ENCODE measurements around the gene RCAN1. TPM values are rescaled to one million over a fixed set of nuclear protein-coding genes. Genes with fewer than 3 reads are reported as not detected.
A peak's percentile ranks its signal among the peaks of the same experiment; 100 is the strongest.

The RCAN1 gene
- total and polyA plus RNA-seq, 7 donors, result 24.9 to 94.9 (median 38.4) TPM

DNA sequence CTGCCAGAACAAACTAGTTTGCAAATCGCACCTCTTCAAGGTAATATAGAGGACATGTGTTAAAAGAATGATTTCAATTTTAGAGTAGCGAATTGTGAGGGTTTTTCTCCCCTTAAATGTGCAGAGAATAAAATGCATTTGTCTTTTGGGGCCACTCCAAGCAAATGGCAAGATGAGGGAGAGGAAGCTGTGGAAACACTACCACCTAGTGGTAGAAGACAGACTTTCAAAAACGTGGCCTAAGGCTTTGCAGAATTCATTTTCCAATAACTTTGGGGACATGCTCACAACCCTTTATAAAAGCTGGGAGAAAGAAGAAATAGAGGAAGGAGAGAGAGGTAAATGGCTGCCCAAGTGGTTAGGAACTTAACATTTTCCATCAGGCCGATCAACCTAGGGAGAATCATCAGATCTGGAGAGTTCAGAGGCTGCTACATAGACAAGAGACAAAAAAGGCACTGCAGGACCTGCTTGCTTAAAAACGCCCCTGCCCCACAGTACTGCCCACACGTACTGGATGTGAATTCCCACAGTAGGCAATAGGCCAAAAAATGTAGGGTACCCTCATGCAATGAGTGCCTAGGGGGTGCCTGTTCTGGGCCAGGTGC lies 15.7 kb upstream of the RCAN1 start:
- intact Hi-C loops (cut with DNase I), result loop anchor here in 1 of 2 donors (5.0 kb wide), 1 partner anchor 708 kb away; no protein-coding TSS in a partner anchor
- peaks cover 0 to 17% (median 0%) of the 10 kb centered on the region in 3 donors for H3K27me3 ChIP-seq (ENCODE audit: insufficient read depth in 3 of 3, low read length in 2 of 3)
- peak; percentile 86 for TF ChIP-seq CTCF (IDR thresholded peaks at IDR 0.05)
- no peaks in the 10 kb centered on the region for H3K4me1 ChIP-seq
- ATAC-seq (peak; percentile 54 to 91 (median 78)), DNase-seq (no peak)
- H3K4me3 ChIP-seq, result no peak overlapping the region
- no peaks in the 10 kb centered on the region for H3K9me3 ChIP-seq
- WGBS, 3 donors, result 11 to 14% (median 13%) methylated on average over 6 of the region's 6 CpGs
- no peaks in the 10 kb centered on the region for H3K36me3 ChIP-seq (ENCODE audit: insufficient read depth in 1 of 2, low read depth in 1 of 2)
- H3K27ac ChIP-seq, result no peak overlapping the region

DNA sequence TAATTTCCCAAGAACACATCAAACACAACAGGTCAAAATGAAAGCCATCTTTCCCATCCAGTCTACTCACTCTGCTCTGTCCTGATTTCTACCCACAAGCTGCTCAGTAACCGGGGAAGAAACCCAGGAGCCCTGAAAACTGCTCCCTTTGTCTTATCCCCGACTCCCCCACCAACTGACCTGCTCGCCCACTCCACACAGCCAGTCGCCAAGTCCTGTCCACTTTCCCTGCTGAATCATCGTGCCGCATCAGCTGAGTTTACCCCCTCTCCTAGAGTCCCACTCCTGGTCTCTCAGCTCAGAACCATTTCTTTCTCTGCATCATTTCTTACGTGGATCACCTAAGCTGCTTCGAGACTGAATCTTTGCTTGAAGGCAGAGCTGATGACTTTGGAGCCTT lies 11.2 kb upstream of the RCAN1 start:
- Histone ChIP-seq H3K36me3 (ENCODE audit: insufficient read depth in 1 of 2, low read depth in 1 of 2) (no peaks in the 10 kb centered on the region), H3K4me1 (no peaks in the 10 kb centered on the region), H3K27ac (no peak overlapping the region), H3K9me3 (no peaks in the 10 kb centered on the region), H3K27me3 (ENCODE audit: insufficient read depth in 3 of 3, low read length in 2 of 3) (no peaks in the 10 kb centered on the region), H3K4me3 (no peak overlapping the region)
- ATAC-seq, result no peak
- no peak for DNase-seq
- no peak for TF ChIP-seq CTCF (IDR thresholded peaks at IDR 0.05)
- intact Hi-C loops (cut with DNase I), result no loop called here
- WGBS, 3 donors, result 79 to 92% (median 85%) methylated on average over 8 of the region's 8 CpGs

GRCh38 chr21:34625030-34625593 lies 10.2 kb upstream of the RCAN1 start:
- no peak for DNase-seq
- intact Hi-C loops (cut with DNase I), result no loop called here
- no peak for TF ChIP-seq CTCF (IDR thresholded peaks at IDR 0.05)
- no peak overlapping the region for H3K27ac ChIP-seq
- H3K36me3 ChIP-seq (ENCODE audit: insufficient read depth in 1 of 2, low read depth in 1 of 2), result no peaks in the 10 kb centered on the region
- no peaks in the 10 kb centered on the region for H3K27me3 ChIP-seq (ENCODE audit: insufficient read depth in 3 of 3, low read length in 2 of 3)
- no peak for ATAC-seq
- no peak overlapping the region for H3K4me3 ChIP-seq
- peaks cover 6% of the 10 kb centered on the region for H3K4me1 ChIP-seq
- H3K9me3 ChIP-seq, result no peaks in the 10 kb centered on the region
- 71 to 77% (median 76%) methylated on average over 6 of the region's 6 CpGs for WGBS, 3 donors

DNA sequence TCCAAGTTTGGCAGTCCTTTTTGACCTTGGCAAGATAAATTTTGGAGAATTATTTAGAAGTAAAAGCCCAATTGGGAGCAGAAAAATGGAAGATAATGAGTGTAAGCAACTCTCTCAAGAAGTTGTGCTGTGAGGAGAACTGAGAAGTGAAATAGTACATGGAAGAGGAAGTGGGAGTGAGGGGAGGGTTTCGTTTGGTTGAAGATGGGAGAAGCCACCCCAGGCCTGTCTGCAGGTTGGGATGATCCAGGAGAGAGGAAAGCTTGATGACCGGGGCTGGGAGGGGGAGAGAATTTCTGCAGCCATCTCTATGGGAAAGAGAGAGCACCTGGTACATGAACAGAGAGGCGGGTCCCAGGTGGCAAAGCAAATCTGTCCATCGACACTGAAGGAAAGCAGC lies 8.6 kb upstream of the RCAN1 start:
- no peak for ATAC-seq
- H3K4me1 ChIP-seq, result peaks cover 16% of the 10 kb centered on the region
- no peak for DNase-seq
- no peak for TF ChIP-seq CTCF (IDR thresholded peaks at IDR 0.05)
- no peak overlapping the region for H3K4me3 ChIP-seq
- no peaks in the 10 kb centered on the region for H3K36me3 ChIP-seq (ENCODE audit: insufficient read depth in 1 of 2, low read depth in 1 of 2)
- H3K27ac ChIP-seq, result no peak overlapping the region
- intact Hi-C loops (cut with DNase I), result no loop called here
- H3K27me3 ChIP-seq (ENCODE audit: insufficient read depth in 3 of 3, low read length in 2 of 3), result no peaks in the 10 kb centered on the region
- WGBS, 3 donors, result 78 to 85% (median 84%) methylated on average over 4 of the region's 4 CpGs
- H3K9me3 ChIP-seq, result no peaks in the 10 kb centered on the region
